ENCODE data around the gene SPHKAP. TPM values are rescaled to one million over a fixed set of nuclear protein-coding genes. Genes with fewer than 3 reads are reported as not detected.

The SPHKAP gene
- total and polyA plus RNA-seq, 2 of the 13 experiments (the other 11 are each of a cell fraction or from before 2014, with no cell fraction given) = not detected

- TF ChIP-seq DR1 (CRISPR knock-in tag; IDR thresholded peaks at IDR 0.05) (no peak), PRDM15 (CRISPR knock-in tag; IDR thresholded peaks at IDR 0.05) (no peak), ZNF740 (CRISPR knock-in tag; IDR thresholded peaks at IDR 0.05) (no peak), ZNF343 (CRISPR knock-in tag; IDR thresholded peaks at IDR 0.05) (no peak)
- TF ChIP-seq, protein P1, sequence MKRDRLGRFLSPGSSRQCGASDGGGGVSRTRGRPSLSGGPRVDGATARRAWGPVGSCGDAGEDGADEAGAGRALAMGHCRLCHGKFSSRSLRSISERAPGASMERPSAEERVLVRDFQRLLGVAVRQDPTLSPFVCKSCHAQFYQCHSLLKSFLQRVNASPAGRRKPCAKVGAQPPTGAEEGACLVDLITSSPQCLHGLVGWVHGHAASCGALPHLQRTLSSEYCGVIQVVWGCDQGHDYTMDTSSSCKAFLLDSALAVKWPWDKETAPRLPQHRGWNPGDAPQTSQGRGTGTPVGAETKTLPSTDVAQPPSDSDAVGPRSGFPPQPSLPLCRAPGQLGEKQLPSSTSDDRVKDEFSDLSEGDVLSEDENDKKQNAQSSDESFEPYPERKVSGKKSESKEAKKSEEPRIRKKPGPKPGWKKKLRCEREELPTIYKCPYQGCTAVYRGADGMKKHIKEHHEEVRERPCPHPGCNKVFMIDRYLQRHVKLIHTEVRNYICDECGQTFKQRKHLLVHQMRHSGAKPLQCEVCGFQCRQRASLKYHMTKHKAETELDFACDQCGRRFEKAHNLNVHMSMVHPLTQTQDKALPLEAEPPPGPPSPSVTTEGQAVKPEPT (CRISPR knock-in tag; IDR thresholded peaks at IDR 0.05; ENCODE audit: low read depth) = no peak
These were observed 98.9 kb downstream of the SPHKAP start (continued) for GRCh38 chr2:228082571-228082970.

DNA sequence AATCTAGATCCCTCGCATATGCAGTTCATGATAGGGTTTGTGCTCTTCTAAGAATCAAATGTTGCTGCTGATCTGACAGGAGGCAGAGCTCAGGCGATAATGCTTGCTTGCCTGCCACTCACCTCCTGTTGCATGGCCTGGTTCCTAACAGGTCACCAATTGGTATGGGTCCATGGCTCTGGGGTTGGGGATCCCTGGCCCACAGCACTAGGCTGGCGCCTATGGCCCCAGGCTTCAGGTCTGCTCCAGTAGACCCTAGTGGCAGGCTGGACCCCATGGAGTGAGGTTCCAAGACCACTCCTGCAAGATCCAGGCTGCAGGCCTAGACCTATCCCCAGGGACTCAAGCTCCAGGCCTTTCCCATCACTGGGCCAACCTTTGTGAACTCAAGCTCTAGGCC, 102.3 kb downstream of the SPHKAP start:
- no peaks in the 10 kb centered on the region for H4K20me1 ChIP-seq (ENCODE audit: insufficient read depth, low read length)
- no peak overlapping the region for H3K9ac ChIP-seq (ENCODE audit: insufficient read depth, low read depth, low read length)
- CTCF ChIA-PET (ENCODE audit: low intra/inter-chr PET ratio, low total read pairs) = no interaction called here
- 74% methylated on average over 3 of the region's 3 CpGs for WGBS (ENCODE audit: low lambda C conversion rate)
- no peak overlapping the region for H3K4me3 ChIP-seq (replicated peaks in 1 of 3; ENCODE audit: insufficient read depth in 1 of 3, low read depth in 2 of 3, low read length in 3 of 3)
- no peak overlapping the region for H3K4me2 ChIP-seq (ENCODE audit: low read depth, low read length)
- H3K27ac ChIP-seq (ENCODE audit: extremely low read length, insufficient read depth, low read length) = no peak overlapping the region
- in situ Hi-C loops (cut with HindIII; ENCODE audit: extremely low pct_ligation_motif_present, low pct_unique_long_range_greater_than_20kb) (no loop called here), intact Hi-C loops (cut with micrococcal nuclease; ENCODE audit: unreplicated experiment) (no loop called here)
- no peak for FAIRE-seq
- H3K79me2 ChIP-seq (ENCODE audit: insufficient read depth, low read length) = no peaks in the 10 kb centered on the region
- no peak for DNase-seq (ENCODE audit: low spot score)
- BruUV-seq (replicated peaks) = no TSS peak
- ATAC-seq = no peak; the same call in 2 of the 3 replicates
- POLR2A ChIA-PET = no interaction called here
- peaks cover 13% of the 10 kb centered on the region for H3K9me3 ChIP-seq (ENCODE audit: low read length)
- H3K36me3 ChIP-seq (replicated peaks in 1 of 2; ENCODE audit: control insufficient read depth in 1 of 2, insufficient read depth in 2 of 2, low read length in 2 of 2) = no peaks in the 10 kb centered on the region
- H2AFZ ChIP-seq (ENCODE audit: low read length) = no peak overlapping the region
- H3K27me3 ChIP-seq (ENCODE audit: control insufficient read depth in 1 of 2, insufficient read depth in 2 of 2, low read length in 2 of 2) = no peaks in the 10 kb centered on the region
- no peaks in the 10 kb centered on the region for H3K4me1 ChIP-seq (ENCODE audit: insufficient read depth, low read length)
- TF ChIP-seq GABPB1 (CRISPR knock-in tag; IDR thresholded peaks at IDR 0.05) (no peak), SRY (CRISPR knock-in tag; IDR thresholded peaks at IDR 0.05) (no peak), GLI4 (CRISPR knock-in tag; IDR thresholded peaks at IDR 0.05; ENCODE audit: borderline replicate concordance) (no peak), PBX2 (CRISPR knock-in tag; IDR thresholded peaks at IDR 0.05) (no peak), ZNF552 (CRISPR knock-in tag; IDR thresholded peaks at IDR 0.05; ENCODE audit: borderline replicate concordance) (no peak), NR0B2 (CRISPR knock-in tag; IDR thresholded peaks at IDR 0.05) (no peak), RXRA (CRISPR knock-in tag; IDR thresholded peaks at IDR 0.05) (no peak), CAMTA2 (CRISPR knock-in tag; IDR thresholded peaks at IDR 0.05; ENCODE audit: borderline replicate concordance) (no peak)
